SU-DHL-6 (cell line): ENCODE results near the gene MTPN.

Experiments
- H2AFZ ChIP-seq: fragments of 200-600 bp; sonication (generic); 2 replicates; pipeline ENCODE4 v1.6.1; 2014; ENCODE audit warnings: low read depth, mild to moderate bottlenecking, moderate library complexity, mixed read lengths, antibody characterized with exemption, low read length; ENCODE audit not compliant: severe bottlenecking
- H3F3A ChIP-seq: fragments of 200-600 bp; shearing (Covaris generic); 2 replicates; pipeline ENCODE4 v1.6.0; 2016; ENCODE audit warnings: antibody characterized with exemption, mild to moderate bottlenecking; ENCODE audit not compliant: insufficient read depth
- H3K27ac ChIP-seq: fragments of 200-600 bp; sonication (generic); 2 replicates; pipeline ENCODE4 v1.5.1; 2016; ENCODE audit warnings: low read depth, mild to moderate bottlenecking, low read length, moderate library complexity, mixed read lengths
- H3K27me3 ChIP-seq: fragments of 200-600 bp; sonication (generic), shearing (Covaris generic); 2 replicates; pipeline ENCODE4 v1.6.0; 2014; ENCODE audit warnings: mild to moderate bottlenecking, low read length
- H3K36me3 ChIP-seq: fragments of 200-600 bp; sonication (generic); 2 replicates; pipeline ENCODE4 v1.6.1; 2014; ENCODE audit warnings: mild to moderate bottlenecking, low read length, mixed read lengths
- H3K4me2 ChIP-seq: fragments of 300-600, 200-600 bp; shearing (Covaris generic), sonication (generic); 2 replicates; pipeline ENCODE4 v1.6.0; 2014; ENCODE audit warnings: low read length, low read depth, mild to moderate bottlenecking; ENCODE audit not compliant: poor library complexity, severe bottlenecking
- H3K4me3 ChIP-seq: fragments of 200-600 bp; sonication (generic); 2 replicates; pipeline ENCODE4 v1.5.1; 2014; ENCODE audit warnings: antibody characterized with exemption, low read length, mild to moderate bottlenecking, mixed read lengths; ENCODE audit not compliant: insufficient read depth, poor library complexity, severe bottlenecking
- H3K79me2 ChIP-seq: fragments of 200-600 bp; sonication (generic); 2 replicates; pipeline ENCODE4 v1.6.1; 2014; ENCODE audit warnings: mild to moderate bottlenecking, low read length, moderate library complexity; ENCODE audit not compliant: insufficient read depth
- H3K9ac ChIP-seq: fragments of 200-600 bp; sonication (generic); 2 replicates; pipeline ENCODE4 v1.7.0; 2014; ENCODE audit warnings: mild to moderate bottlenecking, low read length
- H3K9me2 ChIP-seq: fragments of 200-600 bp; sonication (generic); replicated peaks from 2 replicates; pipeline ENCODE4 v1.6.1; 2014; ENCODE audit warnings: low read length; ENCODE audit not compliant: insufficient read depth
- H3K9me3 ChIP-seq: fragments of 200-600 bp; sonication (generic); 2 replicates; pipeline ENCODE4 v1.6.1; 2014; ENCODE audit warnings: low read length, mixed read lengths; ENCODE audit not compliant: insufficient read depth
- H4K20me1 ChIP-seq: fragments of 200-600 bp; sonication (generic); 2 replicates; pipeline ENCODE4 v1.6.1; 2014; ENCODE audit warnings: low read depth, mild to moderate bottlenecking, antibody characterized with exemption, low read length, moderate library complexity, mixed read lengths
- EZH2phosphoT487 ChIP-seq: fragments of 200-600 bp; sonication (generic), shearing (Covaris generic); conservative IDR thresholded peaks from 2 replicates; pipeline ENCODE4 v1.6.1; 2018; ENCODE audit warnings: mild to moderate bottlenecking, antibody characterized with exemption, low read length, moderate library complexity, mixed read lengths
- TF ChIP-seq, protein P1 (sequence below): fragments of 200-600 bp; sonication (generic); IDR thresholded peaks from one replicate; pipeline ENCODE4 v1.5.1; 2017; ENCODE audit warnings: antibody characterized with exemption, mild to moderate bottlenecking, low read length, moderate library complexity; ENCODE audit not compliant: insufficient read depth, poor library complexity, severe bottlenecking

Gene MTPN

DNA sequence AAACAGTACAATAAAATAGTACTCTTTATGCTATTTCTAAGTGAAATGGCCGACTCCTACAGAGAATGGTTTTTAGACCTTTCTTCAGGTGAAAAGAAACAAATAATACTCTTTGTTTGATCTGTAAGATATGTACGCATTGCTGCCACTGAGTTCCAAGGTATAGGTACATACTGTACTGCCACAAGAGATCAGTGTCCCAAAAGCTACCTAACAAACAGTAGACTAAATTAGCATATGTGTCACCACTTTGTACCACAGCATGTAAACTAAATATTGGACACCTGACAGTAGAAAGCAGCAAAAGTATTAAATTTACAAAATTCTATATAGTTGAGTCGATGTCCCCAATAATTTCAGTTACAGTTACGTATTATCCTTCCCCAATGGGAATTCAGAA lies 14.4 kb downstream of the MTPN start:
- TF ChIP-seq EZH2phosphoT487: no peak
- TF ChIP-seq, protein P1, sequence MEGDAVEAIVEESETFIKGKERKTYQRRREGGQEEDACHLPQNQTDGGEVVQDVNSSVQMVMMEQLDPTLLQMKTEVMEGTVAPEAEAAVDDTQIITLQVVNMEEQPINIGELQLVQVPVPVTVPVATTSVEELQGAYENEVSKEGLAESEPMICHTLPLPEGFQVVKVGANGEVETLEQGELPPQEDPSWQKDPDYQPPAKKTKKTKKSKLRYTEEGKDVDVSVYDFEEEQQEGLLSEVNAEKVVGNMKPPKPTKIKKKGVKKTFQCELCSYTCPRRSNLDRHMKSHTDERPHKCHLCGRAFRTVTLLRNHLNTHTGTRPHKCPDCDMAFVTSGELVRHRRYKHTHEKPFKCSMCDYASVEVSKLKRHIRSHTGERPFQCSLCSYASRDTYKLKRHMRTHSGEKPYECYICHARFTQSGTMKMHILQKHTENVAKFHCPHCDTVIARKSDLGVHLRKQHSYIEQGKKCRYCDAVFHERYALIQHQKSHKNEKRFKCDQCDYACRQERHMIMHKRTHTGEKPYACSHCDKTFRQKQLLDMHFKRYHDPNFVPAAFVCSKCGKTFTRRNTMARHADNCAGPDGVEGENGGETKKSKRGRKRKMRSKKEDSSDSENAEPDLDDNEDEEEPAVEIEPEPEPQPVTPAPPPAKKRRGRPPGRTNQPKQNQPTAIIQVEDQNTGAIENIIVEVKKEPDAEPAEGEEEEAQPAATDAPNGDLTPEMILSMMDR: no peak
- Histone ChIP-seq H3K4me2 (no peak overlapping the region), H4K20me1 (peaks cover 75% of the 10 kb centered on the region)

DNA sequence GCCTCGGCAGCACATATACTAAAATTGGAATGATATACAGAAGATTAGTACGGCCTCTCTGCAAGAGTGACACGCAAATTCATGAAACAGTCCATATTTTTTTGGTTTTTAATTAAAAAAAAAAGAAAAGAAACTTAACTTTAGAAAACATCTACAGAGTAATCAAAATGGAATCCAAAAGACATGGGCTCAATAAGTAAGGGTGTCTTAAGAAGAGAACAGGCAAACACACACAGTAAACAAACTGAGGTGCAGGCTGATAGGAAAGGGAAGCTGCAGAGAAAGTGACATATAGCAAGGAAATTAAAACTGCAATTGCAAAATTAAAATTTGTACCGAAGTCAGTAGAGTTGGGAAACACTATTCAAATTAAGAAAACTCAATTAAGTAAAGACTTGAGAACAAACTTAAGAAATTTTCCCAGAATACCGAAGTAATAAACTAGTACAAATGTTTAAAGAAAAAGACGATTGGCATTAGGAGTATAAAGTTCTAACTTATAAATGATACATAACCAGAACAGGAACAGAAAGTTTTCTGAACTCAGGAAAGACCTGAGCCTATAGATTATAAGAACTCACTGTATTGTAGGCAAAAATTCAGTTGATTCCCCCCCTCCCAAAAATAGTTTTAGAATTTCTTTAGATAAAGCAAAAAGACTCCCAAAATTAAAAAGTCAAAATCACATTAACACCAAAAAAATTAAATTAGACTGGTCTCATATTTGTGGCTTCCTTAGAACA lies 16.3 kb downstream of the MTPN start:
- Histone ChIP-seq H2AFZ (no peak overlapping the region), H3K27me3 (no peaks in the 10 kb centered on the region), H3K4me2 (no peak overlapping the region), H3F3A (no peaks in the 10 kb centered on the region), H3K36me3 (no peaks in the 10 kb centered on the region; the same call in 1 of the 2 replicates), H3K9ac (no peak overlapping the region), H3K9me2 (no peaks in the 10 kb centered on the region), H3K4me3 (no peak overlapping the region), H3K27ac (no peak overlapping the region), H3K9me3 (no peaks in the 10 kb centered on the region), H3K79me2 (peaks cover 98% of the 10 kb centered on the region), H4K20me1 (peaks cover 59% of the 10 kb centered on the region)
- TF ChIP-seq, protein P1: no peak
- TF ChIP-seq EZH2phosphoT487: no peak

More for the DNA sequence above, 14.4 kb downstream of the MTPN start:
- H3K9me2 ChIP-seq: no peaks in the 10 kb centered on the region
- H3K4me3 ChIP-seq: no peak overlapping the region
- H3K27ac ChIP-seq: no peak overlapping the region
- no peak overlapping the region for H2AFZ ChIP-seq
- H3K9me3 ChIP-seq: no peaks in the 10 kb centered on the region
- H3F3A ChIP-seq: no peaks in the 10 kb centered on the region
- H3K79me2 ChIP-seq: peaks cover 100% of the 10 kb centered on the region
- H3K27me3 ChIP-seq: no peaks in the 10 kb centered on the region
- peaks cover 3% of the 10 kb centered on the region; the same call in 1 of the 2 replicates for H3K36me3 ChIP-seq
- H3K9ac ChIP-seq: no peak overlapping the region

DNA sequence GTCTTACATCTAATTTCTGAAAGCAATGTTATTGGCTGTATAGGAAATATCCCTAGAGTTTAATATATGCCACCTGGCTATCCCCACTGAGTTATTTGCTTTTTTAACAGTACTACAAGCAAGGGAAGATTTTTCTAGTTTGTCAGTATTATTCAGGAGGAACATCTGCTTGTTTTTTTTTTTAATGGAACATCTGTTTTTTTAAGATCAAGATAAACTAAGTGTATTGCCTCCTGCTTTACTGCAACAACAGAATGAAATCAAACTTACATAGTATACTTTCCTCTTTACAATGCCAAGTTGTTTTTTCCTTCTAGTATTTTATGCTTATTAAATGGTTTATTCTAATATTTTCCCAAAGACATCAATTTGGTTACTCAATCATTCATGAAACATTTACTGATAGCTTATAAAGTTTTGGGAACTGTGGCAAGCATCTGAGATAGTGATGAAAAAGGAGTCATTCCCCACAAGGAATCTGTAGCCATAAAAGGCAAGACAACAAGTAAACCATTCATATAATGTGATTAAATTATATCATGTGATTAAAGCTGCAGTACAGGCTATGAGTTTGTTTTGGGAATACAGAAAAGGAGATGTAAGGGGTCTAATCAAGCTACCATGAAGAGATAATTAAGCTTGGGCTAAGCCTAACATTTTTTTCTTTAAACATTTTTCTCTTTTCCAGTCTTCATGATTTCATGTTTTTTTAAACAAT lies 17.4 kb downstream of the MTPN start:
- H3K27ac ChIP-seq: no peak overlapping the region
- no peak overlapping the region for H2AFZ ChIP-seq
- no peak overlapping the region for H3K4me2 ChIP-seq
- H3K27me3 ChIP-seq: no peaks in the 10 kb centered on the region
- no peaks in the 10 kb centered on the region for H3K9me2 ChIP-seq
- H3K79me2 ChIP-seq: peaks cover 98% of the 10 kb centered on the region
- peaks cover 56% of the 10 kb centered on the region for H4K20me1 ChIP-seq
- no peaks in the 10 kb centered on the region for H3F3A ChIP-seq
- no peaks in the 10 kb centered on the region; the same call in 1 of the 2 replicates for H3K36me3 ChIP-seq
- no peak overlapping the region for H3K4me3 ChIP-seq
- no peaks in the 10 kb centered on the region for H3K9me3 ChIP-seq
- TF ChIP-seq, protein P1: no peak
- no peak for TF ChIP-seq EZH2phosphoT487
- no peak overlapping the region for H3K9ac ChIP-seq
